ENCODE measurements around the gene GLRX. TPM values are rescaled to one million over a fixed set of nuclear protein-coding genes. Genes with fewer than 3 reads are reported as not detected.

GLRX gene
- total and polyA plus RNA-seq, 10 of the 15 experiments (the other 5 are each of a cell fraction or from before 2014, with no cell fraction given) = 63.0 to 366 (median 186) TPM

- no peak for TF ChIP-seq SIX5 (IDR thresholded peaks at IDR 0.05; ENCODE audit: low read depth, low read length, severe bottlenecking)
Measured at GRCh38 chr5:95841914-95842812, 19.6 kb upstream of the GLRX start (continued).

DNA sequence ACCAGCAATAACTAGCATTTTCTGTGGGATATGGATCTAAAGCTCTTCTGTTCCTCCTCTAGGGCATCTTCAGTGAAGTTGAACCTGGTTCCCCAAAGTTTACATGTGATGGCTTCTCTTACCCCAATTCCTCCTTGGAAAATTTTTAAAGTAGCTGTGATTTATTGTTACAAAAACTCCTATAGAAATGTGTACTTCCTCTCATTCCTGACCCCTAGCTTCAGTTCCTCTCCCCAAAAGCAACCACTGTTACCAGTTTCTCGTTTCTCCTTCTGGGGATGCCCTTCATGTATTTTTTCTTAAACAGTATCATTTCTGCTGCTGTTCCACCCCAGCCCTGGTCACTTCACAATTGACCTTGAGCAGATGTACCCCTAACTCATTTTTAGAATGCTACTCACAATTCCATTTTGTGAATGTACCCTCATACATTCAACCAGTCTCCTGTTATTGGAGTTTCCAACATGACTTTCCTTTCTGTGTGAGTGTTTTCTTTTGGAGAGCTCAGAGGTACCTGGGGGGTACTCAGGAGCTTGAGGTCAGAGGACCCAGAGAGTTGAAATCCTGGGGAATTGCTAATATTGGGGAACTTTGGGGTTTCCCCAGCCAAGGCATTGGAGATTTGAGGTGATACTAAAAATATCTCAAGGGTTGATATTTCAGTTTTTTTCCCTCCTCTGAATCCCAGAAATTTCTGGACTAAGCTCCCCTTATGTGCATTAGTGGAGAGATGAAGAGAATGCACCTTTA lies 18.6 kb upstream of the GLRX start:
- DNase-seq (ENCODE audit: low read depth, low spot score) (no peak), ATAC-seq (no peak), FAIRE-seq (no peak)
- POLR2A ChIA-PET = interaction anchor here (0.6 to 2.0 kb wide), 5 partner anchors 16 to 60 kb away, joined by 3 to 6 read pairs (median 4); no protein-coding TSS in a partner anchor
- Histone ChIP-seq H3K27me3 (replicated peaks in 1 of 2; ENCODE audit: control insufficient read depth in 2 of 2, insufficient read depth in 2 of 2, low read length in 1 of 2) (no peaks in the 10 kb centered on the region), H3K79me2 (ENCODE audit: control insufficient read depth, insufficient read depth, low read length) (no peaks in the 10 kb centered on the region), H2AFZ (ENCODE audit: control insufficient read depth, low read depth, low read length) (no peak overlapping the region), H3K4me1 (ENCODE audit: control insufficient read depth, insufficient read depth, low read length) (peaks cover 26% of the 10 kb centered on the region), H3K27ac (ENCODE audit: control insufficient read depth, insufficient read depth) (no peak overlapping the region), H3K4me2 (ENCODE audit: control insufficient read depth, insufficient read depth) (peak overlapping the region; percentile 50; the same call in 1 of the 2 replicates), H3K9ac (ENCODE audit: control insufficient read depth, insufficient read depth, low read length) (no peak overlapping the region), H3K36me3 (ENCODE audit: control insufficient read depth in 2 of 2, insufficient read depth in 2 of 2, low read length in 1 of 2) (no peaks in the 10 kb centered on the region), H3K4me3 (no peak overlapping the region), H4K20me1 (ENCODE audit: control insufficient read depth, insufficient read depth) (no peaks in the 10 kb centered on the region), H3K9me3 (replicated peaks; ENCODE audit: control insufficient read depth, insufficient read depth, low read length) (no peaks in the 10 kb centered on the region)
- no TSS peak for BruUV-seq (replicated peaks)
- no peak for TF ChIP-seq TAF1 (IDR thresholded peaks at IDR 0.05; ENCODE audit: borderline replicate concordance, low read depth, low read length)
- 0 out of 2 replicates have a peak, but pooled peaks have one; percentile 17 for TF ChIP-seq EED (IDR thresholded peaks at IDR 0.05; ENCODE audit: low read depth)
- TF ChIP-seq ZNF274 (IDR thresholded peaks at IDR 0.05; ENCODE audit: insufficient read depth, insufficient read length) = no peak
- TF ChIP-seq SPI1 (IDR thresholded peaks at IDR 0.05; ENCODE audit: borderline replicate concordance, insufficient read depth, low read depth, low read length) = peak; percentile 69; the same call in 1 of the 2 replicates
- peak in 1 of 2 experiments; percentile 20; a peak in 1 of 4 replicates for TF ChIP-seq IKZF2 (IDR thresholded peaks at IDR 0.05)
- no peak for TF ChIP-seq SMARCA5 (IDR thresholded peaks at IDR 0.05)
- TF ChIP-seq, protein P1, sequence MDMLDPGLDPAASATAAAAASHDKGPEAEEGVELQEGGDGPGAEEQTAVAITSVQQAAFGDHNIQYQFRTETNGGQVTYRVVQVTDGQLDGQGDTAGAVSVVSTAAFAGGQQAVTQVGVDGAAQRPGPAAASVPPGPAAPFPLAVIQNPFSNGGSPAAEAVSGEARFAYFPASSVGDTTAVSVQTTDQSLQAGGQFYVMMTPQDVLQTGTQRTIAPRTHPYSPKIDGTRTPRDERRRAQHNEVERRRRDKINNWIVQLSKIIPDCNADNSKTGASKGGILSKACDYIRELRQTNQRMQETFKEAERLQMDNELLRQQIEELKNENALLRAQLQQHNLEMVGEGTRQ (IDR thresholded peaks at IDR 0.05; ENCODE audit: borderline replicate concordance, low read depth, low read length) = no peak
- TF ChIP-seq PML (IDR thresholded peaks at IDR 0.05; ENCODE audit: low read length) = no peak
- 0 out of 2 replicates have a peak, but pooled peaks have one; percentile 33 for TF ChIP-seq IKZF1 (conservative IDR thresholded peaks at IDR 0.05)
- no peak for TF ChIP-seq ZNF207 (IDR thresholded peaks at IDR 0.05; ENCODE audit: borderline replicate concordance)
- TF ChIP-seq HCFC1 (IDR thresholded peaks at IDR 0.05; ENCODE audit: low read length) = no peak
- no peak for TF ChIP-seq NKRF (conservative IDR thresholded peaks at IDR 0.05)
- in situ Hi-C loops (cut with MboI) (no loop called here), intact Hi-C loops (cut with micrococcal nuclease; ENCODE audit: unreplicated experiment) (loop anchor here (10.0 kb wide), 1 partner anchor 286 kb away; the partner anchor contains the start of genes ARSK and SKIC3)
- RAD21 ChIA-PET (ENCODE audit: unreplicated experiment) = interaction anchor here (0.7 to 11.7 kb wide), 13 partner anchors 9 to 613 kb away, joined by 3 to 209 read pairs (median 4); partner anchors contain the start of gene GLRX
- CTCF ChIA-PET = interaction anchor here (0.6 to 17.6 kb wide), 17 partner anchors 8 to 761 kb away, joined by 3 to 653 read pairs (median 4); partner anchors contain the start of genes GLRX and RFESD
- WGBS (ENCODE audit: insufficient coverage, insufficient replicate concordance, low lambda C conversion rate, missing lambda C conversion rate) = 0% methylated on average over 1 of the region's 1 CpG
- SMC1A ChIA-PET (ENCODE audit: uncharacterized antibody, unreplicated experiment) = interaction anchor here (0.9 to 21.9 kb wide), 11 partner anchors 9 to 196 kb away, joined by 3 to 622 read pairs (median 7); partner anchors contain the start of genes GLRX and RFESD
